ENCODE data around the gene GYS1. TPM values are rescaled to one million over a fixed set of nuclear protein-coding genes. Genes with fewer than 3 reads are reported as not detected.
"Not testable (repeated sequence)": the region's sequence is repeated elsewhere in the genome, so short reads cannot be mapped to it uniquely, and the experiment has no call there.

The GYS1 gene
- total RNA-seq, 2 donors from 2014 or later: 85.7 to 119 TPM

GRCh38 chr19:48921721-48922500 is 71.2 kb downstream of the GYS1 start:
- no peak overlapping the region for H3K27ac Mint-ChIP-seq
- no peak for DNase-seq (ENCODE audit: low spot score)
- no peaks in the 10 kb centered on the region for H3K9me3 Mint-ChIP-seq
- ATAC-seq: no peak
- H3K27me3 Mint-ChIP-seq: no peaks in the 10 kb centered on the region
- H3K4me3 Mint-ChIP-seq: no peak overlapping the region
- no peaks in the 10 kb centered on the region for H3K36me3 Mint-ChIP-seq
- peaks cover 0 to 2% of the 10 kb centered on the region in 2 donors for H3K4me1 Mint-ChIP-seq (ENCODE audit: low read depth in 2 of 2)

- ATAC-seq (no peak), DNase-seq (ENCODE audit: low spot score) (no peak)
- Mint-ChIP-seq H3K27ac (no peak overlapping the region), H3K4me1 (ENCODE audit: low read depth in 2 of 2) (peaks cover 0 to 4% of the 10 kb centered on the region in 2 donors), H3K27me3 (no peaks in the 10 kb centered on the region), H3K4me3 (no peak overlapping the region), H3K9me3 (no peaks in the 10 kb centered on the region), H3K36me3 (peaks cover 3% of the 10 kb centered on the region)
Observed at GRCh38 chr19:48920949-48921348, 72.2 kb downstream of the GYS1 start.

GRCh38 chr19:48919271-48919670 is 73.8 kb downstream of the GYS1 start:
- H3K27me3 Mint-ChIP-seq; H3K4me1 Mint-ChIP-seq (ENCODE audit: low read depth in 2 of 2); H3K9me3 Mint-ChIP-seq; H3K4me3 Mint-ChIP-seq; H3K36me3 Mint-ChIP-seq; DNase-seq (ENCODE audit: low spot score); H3K27ac Mint-ChIP-seq: not testable (repeated sequence)
- peak in 1 of 2 donors; percentile 21 for ATAC-seq

- Mint-ChIP-seq H3K4me1 (ENCODE audit: low read depth in 2 of 2) (peaks cover 0 to 6% of the 10 kb centered on the region in 2 donors), H3K9me3 (no peaks in the 10 kb centered on the region), H3K36me3 (peaks cover 11% of the 10 kb centered on the region), H3K27me3 (no peaks in the 10 kb centered on the region), H3K27ac (no peak overlapping the region), H3K4me3 (no peak overlapping the region)
- ATAC-seq: peak; percentile 42 to 60
- DNase-seq (ENCODE audit: low spot score): no peak
Observed at GRCh38 chr19:48918801-48919247, 74.3 kb downstream of the GYS1 start.

Other genes with a start within 250 kb of the GYS1 start
- gene IZUMO1, start 246.4 kb downstream of the GYS1 start, total RNA-seq: not detected
- gene FUT1, start 240.7 kb downstream of the GYS1 start, total RNA-seq: under 1 TPM in 1 of 2 donors, not detected in 1; 0.21 TPM
- not detected for gene FGF21, start 237.8 kb downstream of the GYS1 start, total RNA-seq
- gene BCAT2, start 182.3 kb downstream of the GYS1 start, total RNA-seq: 10 to 100 TPM; 31.7 to 40.4 TPM
- under 1 TPM in 1 of 2 donors, not detected in 1; 0.26 TPM for gene HSD17B14, start 156.8 kb downstream of the GYS1 start, total RNA-seq
- 1 to 10 TPM; 3.8 to 5.4 TPM for gene PLEKHA4, start 124.7 kb downstream of the GYS1 start, total RNA-seq
- gene PPP1R15A, start 120.9 kb downstream of the GYS1 start, total RNA-seq: 100 to 1,000 TPM in 1 of 2 donors, 10 to 100 TPM in 1; 74.1 to 111 TPM
- not detected for gene TULP2, start 94.6 kb downstream of the GYS1 start, total RNA-seq
- 100 to 1,000 TPM; 213 to 270 TPM for gene NUCB1, start 93.0 kb downstream of the GYS1 start, total RNA-seq
- under 1 TPM in 1 of 2 donors, not detected in 1; 0.43 TPM for gene DHDH, start 59.6 kb downstream of the GYS1 start, total RNA-seq
- gene BAX, start 38.4 kb downstream of the GYS1 start, total RNA-seq: 100 to 1,000 TPM; 203 to 305 TPM
- 1,000 to 10,000 TPM; 1,643 to 2,467 TPM for gene FTL, start 28.0 kb downstream of the GYS1 start, total RNA-seq
- 100 to 1,000 TPM; 101 to 173 TPM for gene RUVBL2, start 578 bp upstream of the GYS1 start, total RNA-seq
- not detected for gene LHB, start 23.8 kb upstream of the GYS1 start, total RNA-seq
- not detected for gene CGB3, start 31.0 kb upstream of the GYS1 start, total RNA-seq
- gene CGB2, start 38.6 kb upstream of the GYS1 start, total RNA-seq: not detected
- gene CGB1, start 43.6 kb upstream of the GYS1 start, total RNA-seq: not detected
- not detected for gene CGB5, start 50.5 kb upstream of the GYS1 start, total RNA-seq
- gene CGB8, start 55.8 kb upstream of the GYS1 start, total RNA-seq: not detected
- gene CGB7, start 64.4 kb upstream of the GYS1 start, total RNA-seq: not detected
- not detected for gene NTF4, start 71.5 kb upstream of the GYS1 start, total RNA-seq
- gene KCNA7, start 79.4 kb upstream of the GYS1 start, total RNA-seq: not detected
- gene SNRNP70, start 92.1 kb upstream of the GYS1 start, total RNA-seq: 100 to 1,000 TPM; 185 to 346 TPM
- gene LIN7B, start 121.1 kb upstream of the GYS1 start, total RNA-seq: 1 to 10 TPM; 6.0 to 6.1 TPM
- gene C19orf73, start 125.8 kb upstream of the GYS1 start, total RNA-seq: 1 to 10 TPM in 1 of 2 donors, under 1 TPM in 1; 0.95 to 2.9 TPM
- gene PPFIA3, start 126.2 kb upstream of the GYS1 start, total RNA-seq: 10 to 100 TPM in 1 of 2 donors, 1 to 10 TPM in 1; 7.0 to 11.3 TPM
- gene HRC, start 162.1 kb upstream of the GYS1 start, total RNA-seq: not detected
- gene TRPM4, start 164.5 kb upstream of the GYS1 start, total RNA-seq: not detected